ENCODE data around the gene NID1. TPM values are rescaled to one million over a fixed set of nuclear protein-coding genes. Genes with fewer than 3 reads are reported as not detected.

Gene NID1
- total RNA-seq, 2 experiments from 2014 or later: not detected

- H3K79me2 ChIP-seq (ENCODE audit: insufficient read depth, low read depth, low read length): no peaks in the 10 kb centered on the region
- ChIA-PET POLR2A (interaction anchor here (0.6 kb wide), 1 partner anchor 1300 kb away, joined by 3 read pairs; no protein-coding TSS in a partner anchor), CTCF (ENCODE audit: unreplicated experiment) (no interaction called here)
- no TSS peak for BruUV-seq (replicated peaks)
- no peaks in the 10 kb centered on the region for H3K36me3 ChIP-seq (ENCODE audit: insufficient read depth, low read length)
- no peaks in the 10 kb centered on the region for H3K9me2 ChIP-seq (ENCODE audit: insufficient read depth, low read length)
- no peaks in the 10 kb centered on the region for H4K20me1 ChIP-seq (ENCODE audit: insufficient read depth, low read length)
- H2AFZ ChIP-seq (ENCODE audit: low read length): no peak overlapping the region
- H3K4me3 ChIP-seq (ENCODE audit: low read depth, low read length, poor library complexity, severe bottlenecking): no peak overlapping the region
- no peaks in the 10 kb centered on the region for H3K4me1 ChIP-seq (ENCODE audit: insufficient read depth, low read length, poor library complexity, severe bottlenecking)
- no peak overlapping the region for H3K27ac ChIP-seq (ENCODE audit: low read depth, low read length, poor library complexity, severe bottlenecking)
- DNase-seq (ENCODE audit: low spot score): no peak
- intact Hi-C loops (cut with micrococcal nuclease; ENCODE audit: unreplicated experiment): no loop called here
- H3K4me2 ChIP-seq (ENCODE audit: low read length): no peak overlapping the region
- TF ChIP-seq CTCF (conservative IDR thresholded peaks at IDR 0.05; ENCODE audit: low read length) (no peak), EZH2phosphoT487 (IDR thresholded peaks at IDR 0.05; ENCODE audit: borderline replicate concordance, low read depth, low read length) (no peak)
- H3K9me3 ChIP-seq (ENCODE audit: low read length): no peaks in the 10 kb centered on the region
Measured at GRCh38 chr1:236016782-236017400, 48.0 kb downstream of the NID1 start.

GRCh38 chr1:236016083-236016482, 48.8 kb downstream of the NID1 start:
- Histone ChIP-seq H2AFZ (ENCODE audit: low read length) (no peak overlapping the region), H3K9me2 (ENCODE audit: insufficient read depth, low read length) (no peaks in the 10 kb centered on the region), H3K4me1 (ENCODE audit: insufficient read depth, low read length, poor library complexity, severe bottlenecking) (no peaks in the 10 kb centered on the region), H4K20me1 (ENCODE audit: insufficient read depth, low read length) (no peaks in the 10 kb centered on the region), H3K27ac (ENCODE audit: low read depth, low read length, poor library complexity, severe bottlenecking) (no peak overlapping the region), H3K36me3 (ENCODE audit: insufficient read depth, low read length) (no peaks in the 10 kb centered on the region), H3K9me3 (ENCODE audit: low read length) (no peaks in the 10 kb centered on the region), H3K79me2 (ENCODE audit: insufficient read depth, low read depth, low read length) (no peaks in the 10 kb centered on the region), H3K4me2 (ENCODE audit: low read length) (no peak overlapping the region), H3K4me3 (ENCODE audit: low read depth, low read length, poor library complexity, severe bottlenecking) (no peak overlapping the region)
- TF ChIP-seq EZH2phosphoT487 (IDR thresholded peaks at IDR 0.05; ENCODE audit: borderline replicate concordance, low read depth, low read length) (no peak), CTCF (conservative IDR thresholded peaks at IDR 0.05; ENCODE audit: low read length) (no peak)
- POLR2A ChIA-PET: interaction anchor here (1.3 kb wide), 1 partner anchor 41 kb away, joined by 3 read pairs; no protein-coding TSS in a partner anchor
- intact Hi-C loops (cut with micrococcal nuclease; ENCODE audit: unreplicated experiment): no loop called here
- CTCF ChIA-PET (ENCODE audit: unreplicated experiment): interaction anchor here (0.5 kb wide), 1 partner anchor 755 kb away, joined by 5 read pairs; no protein-coding TSS in a partner anchor
- DNase-seq (ENCODE audit: low spot score): no peak
- BruUV-seq (replicated peaks): no TSS peak

GRCh38 chr1:236015539-236015938, 49.4 kb downstream of the NID1 start:
- Histone ChIP-seq H3K4me3 (ENCODE audit: low read depth, low read length, poor library complexity, severe bottlenecking) (no peak overlapping the region), H3K36me3 (ENCODE audit: insufficient read depth, low read length) (no peaks in the 10 kb centered on the region), H3K9me2 (ENCODE audit: insufficient read depth, low read length) (no peaks in the 10 kb centered on the region), H3K4me2 (ENCODE audit: low read length) (no peak overlapping the region), H3K27ac (ENCODE audit: low read depth, low read length, poor library complexity, severe bottlenecking) (no peak overlapping the region), H3K9me3 (ENCODE audit: low read length) (no peaks in the 10 kb centered on the region), H4K20me1 (ENCODE audit: insufficient read depth, low read length) (no peaks in the 10 kb centered on the region), H2AFZ (ENCODE audit: low read length) (no peak overlapping the region), H3K79me2 (ENCODE audit: insufficient read depth, low read depth, low read length) (no peaks in the 10 kb centered on the region), H3K4me1 (ENCODE audit: insufficient read depth, low read length, poor library complexity, severe bottlenecking) (no peaks in the 10 kb centered on the region)
- DNase-seq (ENCODE audit: low spot score): no peak
- intact Hi-C loops (cut with micrococcal nuclease; ENCODE audit: unreplicated experiment): no loop called here
- CTCF ChIA-PET (ENCODE audit: unreplicated experiment): interaction anchor here (0.5 kb wide), 1 partner anchor 755 kb away, joined by 5 read pairs; no protein-coding TSS in a partner anchor
- TF ChIP-seq CTCF (conservative IDR thresholded peaks at IDR 0.05; ENCODE audit: low read length) (no peak), EZH2phosphoT487 (IDR thresholded peaks at IDR 0.05; ENCODE audit: borderline replicate concordance, low read depth, low read length) (no peak)
- POLR2A ChIA-PET: interaction anchor here (0.6 to 1.3 kb wide), 2 partner anchors 41 to 573 kb away, joined by 3 to 7 read pairs; no protein-coding TSS in a partner anchor
- no TSS peak for BruUV-seq (replicated peaks)

Measured in OCI-LY7 (cell line).